HepG2 (cell line): Measurements from ENCODE around the gene OVCH1.

Experiments
- ELF1 ChIP-seq: sonication (generic); formaldehyde crosslinking; IDR thresholded peaks from 2 replicates; pipeline ENCODE4 v1.4.0; 2020; ENCODE audit warnings: missing genetic modification reagents
- HDAC6 ChIP-seq: fragments of 200-600 bp; sonication (generic); IDR thresholded peaks from 2 replicates; pipeline ENCODE4 v1.7.0; 2017; ENCODE audit warnings: mild to moderate bottlenecking, antibody characterized with exemption, low read length, low read depth
- NBN ChIP-seq: fragments of 450-650 bp; conservative IDR thresholded peaks from 2 replicates; pipeline ENCODE4 v1.6.1; 2017
- POLR2AphosphoS5 ChIP-seq: IDR thresholded peaks from 2 replicates; pipeline ENCODE4 v1.6.1; 2012; ENCODE audit warnings: low read depth, low read length
- RELA ChIP-seq: sonication (generic); formaldehyde crosslinking; IDR thresholded peaks from 2 replicates; pipeline ENCODE4 v1.4.0; 2020; ENCODE audit warnings: missing genetic modification reagents
- TRIM24 ChIP-seq: sonication (generic); formaldehyde crosslinking; IDR thresholded peaks from 2 replicates; pipeline ENCODE4 v1.8.0; 2022; ENCODE audit warnings: mild to moderate bottlenecking, missing genetic modification reagents
- ZNF782 ChIP-seq: sonication (generic); formaldehyde crosslinking; IDR thresholded peaks from 2 replicates; pipeline ENCODE4 v1.4.0; 2020; ENCODE audit warnings: missing genetic modification reagents, mild to moderate bottlenecking, borderline replicate concordance
- TF ChIP-seq, protein P1 (sequence below): IDR thresholded peaks from 2 replicates; pipeline ENCODE4 v1.6.1; 2016; ENCODE audit warnings: missing genetic modification reagents, missing compliant biosample characterization
- TF ChIP-seq, protein P2 (sequence below): sonication (generic); formaldehyde crosslinking; IDR thresholded peaks from 2 replicates; pipeline ENCODE4 v1.5.0; 2020; ENCODE audit warnings: mild to moderate bottlenecking, missing genetic modification reagents, moderate library complexity

DNA sequence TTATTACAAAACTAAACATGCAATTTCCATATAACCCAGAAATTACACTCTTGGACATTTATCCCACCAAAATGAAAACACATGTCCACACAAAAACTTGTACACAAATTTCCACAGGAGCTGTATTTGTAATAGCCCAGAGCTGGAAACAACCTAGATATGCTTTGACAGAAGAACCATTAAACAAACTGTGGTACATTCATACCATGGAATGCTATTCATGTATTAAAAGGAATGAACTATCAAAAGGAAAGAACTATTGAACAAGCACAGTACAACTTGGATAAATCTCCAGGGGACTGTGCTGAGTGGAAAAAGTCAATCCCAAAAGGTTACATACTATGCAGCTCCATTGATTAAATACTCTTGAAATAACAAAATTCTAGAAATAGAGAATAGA, 80.7 kb downstream of the OVCH1 start:
- TF ChIP-seq NBN (no peak), ELF1 (CRISPR knock-in tag) (no peak), POLR2AphosphoS5 (no peak), RELA (CRISPR knock-in tag) (no peak), TRIM24 (CRISPR knock-in tag) (no peak), ZNF782 (CRISPR knock-in tag) (no peak), HDAC6 (no peak)
- TF ChIP-seq, protein P1, sequence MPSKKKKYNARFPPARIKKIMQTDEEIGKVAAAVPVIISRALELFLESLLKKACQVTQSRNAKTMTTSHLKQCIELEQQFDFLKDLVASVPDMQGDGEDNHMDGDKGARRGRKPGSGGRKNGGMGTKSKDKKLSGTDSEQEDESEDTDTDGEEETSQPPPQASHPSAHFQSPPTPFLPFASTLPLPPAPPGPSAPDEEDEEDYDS (CRISPR knock-in tag), result no peak
- TF ChIP-seq, protein P2, sequence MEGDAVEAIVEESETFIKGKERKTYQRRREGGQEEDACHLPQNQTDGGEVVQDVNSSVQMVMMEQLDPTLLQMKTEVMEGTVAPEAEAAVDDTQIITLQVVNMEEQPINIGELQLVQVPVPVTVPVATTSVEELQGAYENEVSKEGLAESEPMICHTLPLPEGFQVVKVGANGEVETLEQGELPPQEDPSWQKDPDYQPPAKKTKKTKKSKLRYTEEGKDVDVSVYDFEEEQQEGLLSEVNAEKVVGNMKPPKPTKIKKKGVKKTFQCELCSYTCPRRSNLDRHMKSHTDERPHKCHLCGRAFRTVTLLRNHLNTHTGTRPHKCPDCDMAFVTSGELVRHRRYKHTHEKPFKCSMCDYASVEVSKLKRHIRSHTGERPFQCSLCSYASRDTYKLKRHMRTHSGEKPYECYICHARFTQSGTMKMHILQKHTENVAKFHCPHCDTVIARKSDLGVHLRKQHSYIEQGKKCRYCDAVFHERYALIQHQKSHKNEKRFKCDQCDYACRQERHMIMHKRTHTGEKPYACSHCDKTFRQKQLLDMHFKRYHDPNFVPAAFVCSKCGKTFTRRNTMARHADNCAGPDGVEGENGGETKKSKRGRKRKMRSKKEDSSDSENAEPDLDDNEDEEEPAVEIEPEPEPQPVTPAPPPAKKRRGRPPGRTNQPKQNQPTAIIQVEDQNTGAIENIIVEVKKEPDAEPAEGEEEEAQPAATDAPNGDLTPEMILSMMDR, result no peak
